Testis (tissue), 3 donors: ENCODE data around the gene JMJD6. TPM values are rescaled to one million over a fixed set of nuclear protein-coding genes. Genes with fewer than 3 reads are reported as not detected.

ENCODE experiments used
- DNase-seq: peaks from one replicate; pipeline ENCODE4 v3.0.0-alpha.2; 2019
- H3K27ac ChIP-seq, 2 donors: fragments of 200-600 bp; sonication (generic); one replicate each; pipeline ENCODE4 v1.5.1; 2019
- H3K27me3 ChIP-seq: fragments of 200-600 bp; sonication (generic); one replicate; pipeline ENCODE4 v1.5.1; 2019
- H3K36me3 ChIP-seq: fragments of 200-600 bp; sonication (generic); one replicate; pipeline ENCODE4 v1.5.1; 2017; ENCODE audit warnings: low read depth; ENCODE audit errors: missing control alignments
- H3K4me1 ChIP-seq: fragments of 200-600 bp; sonication (generic); one replicate; pipeline ENCODE4 v1.5.1; 2019
- H3K4me3 ChIP-seq, 2 donors: fragments of 200-600 bp; sonication (generic); one replicate each; pipeline ENCODE4 v1.5.1; 2017 to 2019
- H3K9me3 ChIP-seq: fragments of 200-600 bp; sonication (generic); one replicate; pipeline ENCODE4 v1.5.1; 2017
- POLR2A ChIP-seq: fragments of 450-650 bp; IDR thresholded peaks from one replicate; pipeline ENCODE4 v1.6.1; 2017; ENCODE audit warnings: antibody characterized with exemption, mild to moderate bottlenecking, moderate library complexity
- WGBS, 2 donors: methylation state at CpG; one replicate each; pipeline ENCODE4 v1.1.5; 2018; 5-methylcytosine and 5-hydroxymethylcytosine counted together
- intact Hi-C: fragments of 100-400 bp; cut with DNase I; formaldehyde crosslinking; loops from one replicate; pipeline ENCODE4 v1.15.1; 2023; ENCODE audit warnings: low total_unique reads
- polyA plus RNA-seq: library from polyadenylated mRNA; stranded (reverse); fragments of 350-450 nt; fragmentation: Illumina TruSeq; extraction: RNeasy Lipid Tissue Mini Kit (QIAGEN cat#74804); gene quantifications from one replicate; pipeline ENCODE4 v1.2.3, GENCODE V29; 2014; ENCODE audit warnings: low read depth, low replicate concordance; ENCODE audit not compliant: insufficient read depth
- total RNA-seq, 2 donors: library from RNA; depleted of rRNA; stranded (reverse); fragments of >200 nt; gene quantifications; one replicate each; pipeline ENCODE4 v1.2.3, GENCODE V29; 2016
- TF ChIP-seq, protein P1 (sequence below), 3 experiments: fragments of 450-650 bp in 2 of 3; fragments of 200-600 bp in 1 of 3; sonication (generic) in 1 of 3; IDR thresholded peaks; one replicate each; pipeline ENCODE4 v1.5.1; 2016 to 2019; ENCODE audit warnings: antibody characterized with exemption in 3 of 3, mild to moderate bottlenecking in 2 of 3, moderate library complexity in 1 of 3

JMJD6 gene
- total and polyA plus RNA-seq, 3 donors from 2014 or later, result 31.7 to 44.6 (median 40.5) TPM

- intact Hi-C loops, result no loop called here
- Histone ChIP-seq H3K9me3 (no peaks in the 10 kb centered on the region), H3K27me3 (no peaks in the 10 kb centered on the region), H3K27ac (peak overlapping the region; percentile 89 to 92), H3K36me3 (no peaks in the 10 kb centered on the region), H3K4me1 (peaks cover 81% of the 10 kb centered on the region), H3K4me3 (no peak overlapping the region)
- no peak for TF ChIP-seq POLR2A
- TF ChIP-seq, protein P1, sequence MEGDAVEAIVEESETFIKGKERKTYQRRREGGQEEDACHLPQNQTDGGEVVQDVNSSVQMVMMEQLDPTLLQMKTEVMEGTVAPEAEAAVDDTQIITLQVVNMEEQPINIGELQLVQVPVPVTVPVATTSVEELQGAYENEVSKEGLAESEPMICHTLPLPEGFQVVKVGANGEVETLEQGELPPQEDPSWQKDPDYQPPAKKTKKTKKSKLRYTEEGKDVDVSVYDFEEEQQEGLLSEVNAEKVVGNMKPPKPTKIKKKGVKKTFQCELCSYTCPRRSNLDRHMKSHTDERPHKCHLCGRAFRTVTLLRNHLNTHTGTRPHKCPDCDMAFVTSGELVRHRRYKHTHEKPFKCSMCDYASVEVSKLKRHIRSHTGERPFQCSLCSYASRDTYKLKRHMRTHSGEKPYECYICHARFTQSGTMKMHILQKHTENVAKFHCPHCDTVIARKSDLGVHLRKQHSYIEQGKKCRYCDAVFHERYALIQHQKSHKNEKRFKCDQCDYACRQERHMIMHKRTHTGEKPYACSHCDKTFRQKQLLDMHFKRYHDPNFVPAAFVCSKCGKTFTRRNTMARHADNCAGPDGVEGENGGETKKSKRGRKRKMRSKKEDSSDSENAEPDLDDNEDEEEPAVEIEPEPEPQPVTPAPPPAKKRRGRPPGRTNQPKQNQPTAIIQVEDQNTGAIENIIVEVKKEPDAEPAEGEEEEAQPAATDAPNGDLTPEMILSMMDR (IDR thresholded peaks at IDR 0.05), result no peak
- no peak for DNase-seq
- WGBS, 2 donors, result 55 to 71% methylated on average over 14 to 15 of the region's 15 CpGs
Observed at GRCh38 chr17:76686538-76687297, 39.7 kb downstream of the JMJD6 start.

- no peaks in the 10 kb centered on the region for H3K36me3 ChIP-seq
Observed at GRCh38 chr17:76685846-76686245, 40.6 kb downstream of the JMJD6 start.

GRCh38 chr17:76685366-76685765 lies 41.0 kb downstream of the JMJD6 start:
- Histone ChIP-seq H3K4me1 (peaks cover 81% of the 10 kb centered on the region), H3K27me3 (no peaks in the 10 kb centered on the region), H3K4me3 (no peak overlapping the region), H3K36me3 (no peaks in the 10 kb centered on the region), H3K27ac (peak overlapping the region; percentile 89 to 92), H3K9me3 (no peaks in the 10 kb centered on the region)
- no peak for TF ChIP-seq POLR2A
- DNase-seq, result no peak
- 87% methylated on average over 6 to 12 of the region's 12 CpGs for WGBS, 2 donors
- intact Hi-C loops, result no loop called here

More at GRCh38 chr17:76685846-76686245, 40.6 kb downstream of the JMJD6 start:
- WGBS, 2 donors, result 71 to 88% methylated on average over 8 of the region's 8 CpGs
- Histone ChIP-seq H3K4me1 (peaks cover 81% of the 10 kb centered on the region), H3K9me3 (no peaks in the 10 kb centered on the region), H3K4me3 (no peak overlapping the region), H3K27ac (peak overlapping the region; percentile 89 to 92), H3K27me3 (no peaks in the 10 kb centered on the region)
- no peak for DNase-seq
- no peak for TF ChIP-seq POLR2A
- TF ChIP-seq, protein P1 (IDR thresholded peaks at IDR 0.05), result no peak
- intact Hi-C loops, result no loop called here

DNA sequence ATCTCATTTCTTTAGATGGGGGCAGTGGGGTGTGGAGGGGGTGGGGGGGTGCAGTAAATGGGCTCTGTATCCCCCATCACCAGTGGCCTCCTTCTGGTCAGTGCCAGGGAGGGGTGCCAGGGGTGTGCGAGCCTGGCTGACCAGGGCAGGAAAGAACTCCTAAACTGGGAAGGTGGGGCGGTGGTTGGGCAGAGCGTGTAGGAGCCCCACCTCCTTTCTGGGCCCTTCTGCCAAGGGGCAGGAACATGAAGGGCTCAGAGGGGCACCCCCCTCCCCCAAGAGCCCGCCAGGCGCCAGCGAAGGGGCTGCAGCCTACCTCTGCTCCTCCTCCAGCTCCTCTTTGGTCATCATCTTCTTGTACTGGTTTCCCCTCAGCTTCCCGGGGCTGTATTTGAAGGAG lies 41.6 kb downstream of the JMJD6 start:
- H3K36me3 ChIP-seq, result no peaks in the 10 kb centered on the region
- no peaks in the 10 kb centered on the region for H3K9me3 ChIP-seq
- peak overlapping the region; percentile 31 to 92 for H3K27ac ChIP-seq
- no peak overlapping the region for H3K4me3 ChIP-seq
- TF ChIP-seq, protein P1 (IDR thresholded peaks at IDR 0.05), result no peak
- TF ChIP-seq POLR2A, result no peak
- DNase-seq, result no peak
- H3K4me1 ChIP-seq, result peaks cover 76% of the 10 kb centered on the region
- intact Hi-C loops, result no loop called here
- 79 to 81% methylated on average over 7 of the region's 7 CpGs for WGBS, 2 donors
- no peaks in the 10 kb centered on the region for H3K27me3 ChIP-seq

GRCh38 chr17:76683921-76684745 lies 42.3 kb downstream of the JMJD6 start:
- H3K27ac ChIP-seq, result peak overlapping the region in 1 of 2 donors; percentile 92
- peaks cover 70% of the 10 kb centered on the region for H3K4me1 ChIP-seq
- no peaks in the 10 kb centered on the region for H3K36me3 ChIP-seq
- WGBS, 2 donors, result 81 to 86% methylated on average over 22 to 25 of the region's 25 CpGs
- intact Hi-C loops, result no loop called here
- no peak overlapping the region for H3K4me3 ChIP-seq
- DNase-seq, result no peak
- TF ChIP-seq, protein P1 (IDR thresholded peaks at IDR 0.05), result no peak
- no peaks in the 10 kb centered on the region for H3K27me3 ChIP-seq
- H3K9me3 ChIP-seq, result no peaks in the 10 kb centered on the region
